GM19395 (cell line): ENCODE data around the gene S100A16.

Experiments used
- ATAC-seq: cut with Tn5 transposase; IDR thresholded peaks from one replicate; pipeline ENCODE4 v1.9.1; 2021; ENCODE audit warnings: mild to moderate bottlenecking, moderate library complexity; ENCODE audit not compliant: unreplicated experiment

The S100A16 gene

GRCh38 chr1:153638261-153638660 lies 25.3 kb upstream of the S100A16 start:
- no peak for ATAC-seq

- no peak for ATAC-seq
These were observed 23.4 kb upstream of the S100A16 start for GRCh38 chr1:153636312-153636711.

GRCh38 chr1:153635872-153636271 lies 22.9 kb upstream of the S100A16 start:
- no peak for ATAC-seq

- peak; percentile 91 for ATAC-seq
These were observed 21.1 kb upstream of the S100A16 start, which contains the start of gene CHTOP for GRCh38 chr1:153633754-153634665. TSS of gene CHTOP (plus strand) at chr1:153634066. CDS start at chr1:153636589, 2,523 bp downstream.

- ATAC-seq: no peak
These were observed 20.3 kb upstream of the S100A16 start for GRCh38 chr1:153633161-153633753.

- no peak for ATAC-seq
These were observed 18.4 kb upstream of the S100A16 start for GRCh38 chr1:153631047-153632022.

- no peak for ATAC-seq
These were observed 17.4 kb upstream of the S100A16 start for GRCh38 chr1:153630384-153630783.

GRCh38 chr1:153629971-153630370 lies 17.0 kb upstream of the S100A16 start:
- ATAC-seq: no peak

- ATAC-seq: no peak
These were observed 16.4 kb upstream of the S100A16 start for GRCh38 chr1:153629343-153629665.

GRCh38 chr1:153628638-153629342 lies 15.9 kb upstream of the S100A16 start:
- ATAC-seq: no peak

- no peak for ATAC-seq
These were observed 15.0 kb upstream of the S100A16 start, which contains the start of gene S100A1 for GRCh38 chr1:153627715-153628626. TSS of gene S100A1 (plus strand) at chr1:153628434. CDS start at chr1:153630522, 2,088 bp downstream.

- no peak for ATAC-seq
These were observed 14.2 kb upstream of the S100A16 start, which contains the start of gene S100A13 for GRCh38 chr1:153626904-153627714. TSS of gene S100A13 (minus strand) at chr1:153627505. CDS start at chr1:153626472, 1,033 bp downstream.

- ATAC-seq: no peak
These were observed 13.6 kb upstream of the S100A16 start for GRCh38 chr1:153626477-153626903.

GRCh38 chr1:153624965-153625611 lies 12.2 kb upstream of the S100A16 start:
- no peak for ATAC-seq

GRCh38 chr1:153623101-153623500 lies 10.2 kb upstream of the S100A16 start:
- no peak for ATAC-seq

- no peak for ATAC-seq
These were observed 6.2 kb upstream of the S100A16 start for GRCh38 chr1:153619171-153619570.

GRCh38 chr1:153617663-153618062 lies 4.7 kb upstream of the S100A16 start:
- ATAC-seq: no peak

- ATAC-seq: no peak
These were observed 4.0 kb upstream of the S100A16 start for GRCh38 chr1:153616917-153617311.
